Caco-2 (cell line): Measurements from ENCODE around the gene ATXN10. TPM values are rescaled to one million over a fixed set of nuclear protein-coding genes. Genes with fewer than 3 reads are reported as not detected.

Experiments used
- BruUV-seq: library from RNA; stranded (reverse); fragments of 400-500 nt; replicated peaks from 2 replicates; lab custom pipeline; 2021; lab: Mats Ljungman, UMichigan
- CTCF ChIA-PET: fragments of 300-600 bp; sonication (Branson Sonifier 250); formaldehyde crosslinking; loops from one replicate; lab custom pipeline; 2022; ENCODE audit warnings: antibody characterized with exemption; lab: Charles Lee
- POLR2A ChIA-PET: fragments of 300-600 bp; sonication (Branson Sonifier 250); formaldehyde crosslinking; loops from one replicate; lab custom pipeline; 2022; ENCODE audit warnings: antibody characterized with exemption; lab: Charles Lee
- DNase-seq, 2 experiments: peaks; one replicate each; pipeline versions ENCODE4 v3.0.0 to v3.0.0-alpha.2; 2020 to 2022
- H3K27me3 ChIP-seq: replicated peaks from 2 replicates; pipeline ENCODE4 v1.6.0; 2011; ENCODE audit warnings: low read length; ENCODE audit not compliant: control insufficient read depth, insufficient read depth
- H3K36me3 ChIP-seq: 2 replicates; pipeline ENCODE4 v1.5.1; 2011; ENCODE audit warnings: low read length; ENCODE audit not compliant: control insufficient read depth, insufficient read depth
- H3K4me1 ChIP-seq: fragments of 250-450 bp; sonication (Bioruptor Pico); 2 replicates; pipeline ENCODE4 v1.5.1; 2020; ENCODE audit warnings: mild to moderate bottlenecking
- H3K4me3 ChIP-seq: 2 replicates; pipeline ENCODE4 v1.5.1; 2011; ENCODE audit warnings: low read depth, mild to moderate bottlenecking, control low read depth, low read length
- H3K9me3 ChIP-seq: fragments of 250-450 bp; sonication (Bioruptor Pico); 2 replicates; pipeline ENCODE4 v1.5.1; 2020; ENCODE audit warnings: mild to moderate bottlenecking, moderate library complexity
- H3K27ac Mint-ChIP-seq: one replicate; pipeline ENCODE4 v1.8.0; 2022; ENCODE audit warnings: mixed read lengths; ENCODE audit not compliant: unreplicated experiment
- H3K27me3 Mint-ChIP-seq: one replicate; pipeline ENCODE4 v1.8.0; 2022; ENCODE audit warnings: mixed read lengths; ENCODE audit not compliant: insufficient read depth, unreplicated experiment
- H3K36me3 Mint-ChIP-seq: one replicate; pipeline ENCODE4 v1.8.0; 2022; ENCODE audit warnings: mild to moderate bottlenecking, mixed read lengths; ENCODE audit not compliant: insufficient read depth, unreplicated experiment
- H3K4me1 Mint-ChIP-seq: one replicate; pipeline ENCODE4 v1.8.0; 2022; ENCODE audit warnings: low read depth, mixed read lengths; ENCODE audit not compliant: unreplicated experiment
- H3K4me3 Mint-ChIP-seq: one replicate; pipeline ENCODE4 v1.8.0; 2022; ENCODE audit warnings: mild to moderate bottlenecking, moderate library complexity, mixed read lengths; ENCODE audit not compliant: unreplicated experiment
- H3K9me3 Mint-ChIP-seq: one replicate; pipeline ENCODE4 v1.8.0; 2022; ENCODE audit warnings: mixed read lengths; ENCODE audit not compliant: unreplicated experiment
- intact Hi-C: fragments of 100-400 bp; cut with micrococcal nuclease; formaldehyde crosslinking; loops from one replicate; pipeline ENCODE4 v1.10.0; 2022; ENCODE audit not compliant: unreplicated experiment
- total RNA-seq: library from RNA; stranded (reverse); gene quantifications from 2 replicates; pipeline ENCODE4 v1.2.3, GENCODE V29; 2022
- TF ChIP-seq, protein P1 (sequence below), 2 experiments: fragments of 200-600 bp in 1 of 2; IDR thresholded peaks; 1 replicate in 1 of 2; 2 replicates in 1 of 2; pipeline versions ENCODE4 v1.5.1 to v1.8.0; 2011 to 2022; ENCODE audit warnings: antibody characterized with exemption in 1 of 2, control low read depth in 1 of 2, inconsistent platforms in 1 of 2, low read depth in 1 of 2, low read length in 1 of 2, mild to moderate bottlenecking in 1 of 2, moderate library complexity in 1 of 2; ENCODE audit not compliant: insufficient read depth in 1 of 2, severe bottlenecking in 1 of 2, unreplicated experiment in 1 of 2

ATXN10 gene
- total RNA-seq, 1 experiment from 2014 or later, result 155 TPM

DNA sequence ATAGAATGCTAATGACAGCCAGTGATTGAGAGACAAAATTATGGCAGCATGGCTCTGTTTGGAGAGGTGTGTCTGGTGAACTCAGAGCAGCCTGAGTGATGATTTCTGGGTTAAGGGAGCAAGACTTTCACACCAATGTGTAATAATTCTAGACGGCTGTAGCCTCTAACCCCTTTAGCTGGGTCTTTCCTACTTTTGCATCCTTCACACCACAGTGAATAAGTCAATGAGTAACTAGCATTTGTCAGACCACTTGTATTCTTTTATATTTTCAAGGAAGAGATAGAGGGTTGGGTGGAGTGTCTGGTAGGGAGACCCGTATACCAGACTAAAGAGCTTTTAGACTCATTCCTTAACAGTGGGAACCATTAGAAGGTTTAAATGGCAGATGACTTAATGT is 50.4 kb downstream of the ATXN10 start:
- CTCF ChIA-PET, result no interaction called here
- Mint-ChIP-seq H3K9me3 (no peaks in the 10 kb centered on the region), H3K4me1 (no peaks in the 10 kb centered on the region), H3K36me3 (peaks cover 20% of the 10 kb centered on the region), H3K27me3 (no peaks in the 10 kb centered on the region), H3K4me3 (no peak overlapping the region), H3K27ac (no peak overlapping the region)
- POLR2A ChIA-PET, result interaction anchor here (0.5 kb wide), 1 partner anchor 159 kb away, joined by 5 read pairs; no protein-coding TSS in a partner anchor
- no peak for DNase-seq
- H3K4me1 ChIP-seq, result no peaks in the 10 kb centered on the region
- H3K36me3 ChIP-seq, result no peaks in the 10 kb centered on the region
- BruUV-seq, result no TSS peak
- intact Hi-C loops, result no loop called here
- H3K9me3 ChIP-seq, result no peaks in the 10 kb centered on the region
- no peak overlapping the region for H3K4me3 ChIP-seq
- TF ChIP-seq, protein P1, sequence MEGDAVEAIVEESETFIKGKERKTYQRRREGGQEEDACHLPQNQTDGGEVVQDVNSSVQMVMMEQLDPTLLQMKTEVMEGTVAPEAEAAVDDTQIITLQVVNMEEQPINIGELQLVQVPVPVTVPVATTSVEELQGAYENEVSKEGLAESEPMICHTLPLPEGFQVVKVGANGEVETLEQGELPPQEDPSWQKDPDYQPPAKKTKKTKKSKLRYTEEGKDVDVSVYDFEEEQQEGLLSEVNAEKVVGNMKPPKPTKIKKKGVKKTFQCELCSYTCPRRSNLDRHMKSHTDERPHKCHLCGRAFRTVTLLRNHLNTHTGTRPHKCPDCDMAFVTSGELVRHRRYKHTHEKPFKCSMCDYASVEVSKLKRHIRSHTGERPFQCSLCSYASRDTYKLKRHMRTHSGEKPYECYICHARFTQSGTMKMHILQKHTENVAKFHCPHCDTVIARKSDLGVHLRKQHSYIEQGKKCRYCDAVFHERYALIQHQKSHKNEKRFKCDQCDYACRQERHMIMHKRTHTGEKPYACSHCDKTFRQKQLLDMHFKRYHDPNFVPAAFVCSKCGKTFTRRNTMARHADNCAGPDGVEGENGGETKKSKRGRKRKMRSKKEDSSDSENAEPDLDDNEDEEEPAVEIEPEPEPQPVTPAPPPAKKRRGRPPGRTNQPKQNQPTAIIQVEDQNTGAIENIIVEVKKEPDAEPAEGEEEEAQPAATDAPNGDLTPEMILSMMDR (IDR thresholded peaks at IDR 0.05; ENCODE audit: insufficient read depth in 1 of 2, low read depth in 1 of 2, low read length in 1 of 2, severe bottlenecking in 1 of 2, unreplicated experiment in 1 of 2), result no peak
- no peaks in the 10 kb centered on the region for H3K27me3 ChIP-seq

DNA sequence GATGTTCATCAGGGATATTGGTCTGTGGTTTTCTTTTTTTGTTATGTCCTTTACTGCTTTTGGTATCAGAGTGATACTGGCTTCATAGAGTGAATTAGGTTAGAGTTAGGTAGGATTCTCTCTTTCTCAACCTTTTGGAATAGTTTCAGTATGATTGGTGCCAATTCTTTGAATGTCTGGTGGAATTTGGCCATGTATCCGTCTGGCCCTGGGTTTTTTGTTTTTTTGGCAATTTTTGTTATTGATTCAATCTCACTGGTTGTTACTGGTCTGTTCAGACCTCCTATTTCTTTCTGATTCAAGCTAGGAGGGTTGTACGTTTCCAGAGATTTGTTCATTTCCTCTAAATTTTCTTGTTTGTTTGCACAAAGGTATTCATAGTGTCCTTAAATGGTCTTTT is 54.4 kb downstream of the ATXN10 start:
- no peak overlapping the region for H3K4me3 Mint-ChIP-seq
- H3K36me3 Mint-ChIP-seq, result peaks cover 12% of the 10 kb centered on the region
- H3K27ac Mint-ChIP-seq, result no peak overlapping the region
- Histone ChIP-seq H3K9me3 (no peaks in the 10 kb centered on the region), H3K27me3 (no peaks in the 10 kb centered on the region), H3K4me3 (no peak overlapping the region), H3K36me3 (no peaks in the 10 kb centered on the region; the same call in 1 of the 2 replicates), H3K4me1 (0 out of 2 replicates have a peak, but pooled peaks cover 2% of the 10 kb centered on the region)
- POLR2A ChIA-PET, result no interaction called here
- H3K9me3 Mint-ChIP-seq, result no peaks in the 10 kb centered on the region
- no peaks in the 10 kb centered on the region for H3K27me3 Mint-ChIP-seq
- peaks cover 3% of the 10 kb centered on the region for H3K4me1 Mint-ChIP-seq
- DNase-seq, result no peak
- TF ChIP-seq, protein P1 (IDR thresholded peaks at IDR 0.05; ENCODE audit: insufficient read depth in 1 of 2, low read depth in 1 of 2, low read length in 1 of 2, severe bottlenecking in 1 of 2, unreplicated experiment in 1 of 2), result no peak
- no TSS peak for BruUV-seq
- intact Hi-C loops, result no loop called here
- CTCF ChIA-PET, result no interaction called here

DNA sequence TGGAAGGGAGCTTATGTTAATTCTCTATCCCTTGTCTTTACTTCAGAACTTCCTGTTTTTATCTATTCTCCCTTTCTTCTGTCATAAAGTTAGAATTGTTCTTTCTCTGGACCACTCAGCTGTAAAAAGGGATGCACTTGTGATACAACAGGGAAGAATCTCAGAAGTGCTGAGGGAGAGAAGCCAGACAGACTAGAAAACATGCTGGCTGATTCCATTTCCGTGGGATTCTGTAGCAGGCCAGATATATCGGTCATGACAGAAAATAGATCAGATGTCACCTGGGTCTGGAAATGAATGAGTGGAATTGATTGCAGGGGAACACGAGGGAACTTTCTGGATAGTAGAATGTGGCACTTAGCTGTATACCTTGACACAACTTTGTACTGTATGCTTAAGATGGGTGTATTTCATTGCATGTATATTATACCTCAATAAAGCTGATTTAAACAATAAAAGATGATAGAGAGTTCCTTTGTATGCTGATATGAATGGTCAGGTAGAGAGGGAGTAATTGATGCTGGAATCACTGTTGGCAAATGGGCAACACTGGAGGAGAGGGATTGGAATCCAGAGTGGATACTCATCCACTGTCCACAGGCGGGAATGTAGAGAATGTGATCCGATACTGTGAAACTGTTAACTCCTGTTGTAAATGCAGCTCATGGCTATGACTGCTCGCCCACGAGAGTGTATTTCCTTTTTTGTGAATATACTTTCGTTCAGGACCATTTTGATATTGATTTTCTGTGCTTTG is 59.6 kb downstream of the ATXN10 start:
- Mint-ChIP-seq H3K27me3 (no peaks in the 10 kb centered on the region), H3K4me3 (no peak overlapping the region), H3K9me3 (no peaks in the 10 kb centered on the region), H3K27ac (no peak overlapping the region), H3K4me1 (peaks cover 18% of the 10 kb centered on the region), H3K36me3 (peaks cover 9% of the 10 kb centered on the region)
- BruUV-seq, result no TSS peak
- intact Hi-C loops, result no loop called here
- Histone ChIP-seq H3K27me3 (no peaks in the 10 kb centered on the region), H3K4me3 (no peak overlapping the region), H3K36me3 (no peaks in the 10 kb centered on the region; the same call in 1 of the 2 replicates), H3K4me1 (peaks cover 11% of the 10 kb centered on the region; the same call in 1 of the 2 replicates), H3K9me3 (no peaks in the 10 kb centered on the region)
- DNase-seq, result no peak
- CTCF ChIA-PET, result interaction anchor here (0.5 to 0.9 kb wide), 4 partner anchors 10 to 216 kb away, joined by 3 to 4 read pairs (median 3); partner anchors contain the start of gene ATXN10
- POLR2A ChIA-PET, result no interaction called here
- TF ChIP-seq, protein P1 (IDR thresholded peaks at IDR 0.05; ENCODE audit: insufficient read depth in 1 of 2, low read depth in 1 of 2, low read length in 1 of 2, severe bottlenecking in 1 of 2, unreplicated experiment in 1 of 2), result no peak
